Heart right ventricle (tissue), 16 donors: ENCODE data around the gene PADI1. TPM values are rescaled to one million over a fixed set of nuclear protein-coding genes. Genes with fewer than 3 reads are reported as not detected.

Experiments
- ATAC-seq, 8 donors: fragments of 200-7000 bp; cut with Tn5 transposase; one replicate each; pipeline ENCODE4 v1.9.1; 2020; ENCODE audit warnings: mild to moderate bottlenecking in 8 of 8, moderate library complexity in 8 of 8, moderate number of reproducible peaks in 1 of 8
- DNase-seq, 2 donors: peaks; one replicate each; pipeline ENCODE4 v3.0.0-alpha.2; 2020
- H3K27ac ChIP-seq, 10 donors: fragments of 200-600 bp; sonication (generic) in 2 of 10; one replicate each; pipeline versions ENCODE4 v1.5.0 to v1.8.0; 2020 to 2022; ENCODE audit warnings: mild to moderate bottlenecking in 3 of 10
- H3K27me3 ChIP-seq, 7 donors: fragments of 200-600 bp; one replicate each; pipeline ENCODE4 v1.8.0; 2021 to 2022; ENCODE audit warnings: mild to moderate bottlenecking in 2 of 7
- H3K36me3 ChIP-seq, 9 donors: fragments of 200-600 bp; sonication (generic) in 1 of 9; one replicate each; pipeline versions ENCODE4 v1.5.0 to v1.8.0; 2020 to 2022; ENCODE audit warnings: mild to moderate bottlenecking in 2 of 9
- H3K4me1 ChIP-seq, 9 donors: fragments of 200-600 bp; sonication (generic) in 1 of 9; one replicate each; pipeline versions ENCODE4 v1.5.0 to v1.8.0; 2020 to 2022; ENCODE audit warnings: mild to moderate bottlenecking in 4 of 9
- H3K4me3 ChIP-seq, 10 donors: fragments of 200-600 bp; sonication (generic) in 2 of 10; one replicate each; pipeline versions ENCODE4 v1.5.0 to v1.8.0; 2020 to 2022; ENCODE audit warnings: mild to moderate bottlenecking in 7 of 10, moderate library complexity in 2 of 10
- H3K9me3 ChIP-seq, 11 donors: fragments of 200-600 bp in 10 of 11; sonication (generic) in 2 of 11; one replicate each; pipeline versions ENCODE4 v1.5.0 to v1.8.0; 2013 to 2022; ENCODE audit warnings: mild to moderate bottlenecking in 2 of 11, control low read depth in 1 of 11, moderate library complexity in 1 of 11
- WGBS, 2 donors: extraction: QIAGEN DNeasy Blood & Tissue Kit; methylation state at CpG; one replicate each; pipeline ENCODE4 v1.1.7; 2013; ENCODE audit warnings: inconsistent platforms in 1 of 2; 5-methylcytosine and 5-hydroxymethylcytosine counted together
- intact Hi-C, 10 donors: fragments of 100-400 bp; cut with DNase I; formaldehyde crosslinking; loops; one replicate each; pipeline versions ENCODE4 v1.11.1 to v1.14.2; 2022
- polyA plus RNA-seq, 2 donors: library from polyadenylated mRNA; stranded (reverse); fragments of 200-250 nt; gene quantifications; one replicate each; pipeline ENCODE4 v1.2.3, GENCODE V29; 2013
- total RNA-seq, 10 donors: library from RNA; stranded (reverse); fragmentation: NEBNext Ultra II Directional in 3 of 10; extraction: Animal tissue kit (Norgen Biotek cat#: 25700) in 3 of 10; gene quantifications; one replicate each; pipeline versions ENCODE4 v1.2.1 to v1.2.4, GENCODE V29; 2021 to 2023
- TF ChIP-seq, protein P1 (sequence below), 9 donors: fragments of 200-600 bp; sonication (generic) in 2 of 9; IDR thresholded peaks; one replicate each; pipeline versions ENCODE4 v1.5.0 to v1.8.0; 2021 to 2022; ENCODE audit warnings: antibody characterized with exemption in 9 of 9, mild to moderate bottlenecking in 5 of 9, moderate library complexity in 1 of 9
- donor health status: Arrhythmogenic right ventricular cardiomyopathy.
- donor health status: ischemic (EF 13 %, LVEDD 7.1; RV severe dilation, severe dysfunction).
- donor health status: healthy with polysubstance abuse.
- donor health status: DM: no; HTN: yes; CAD: no.
- donor health status: DM: no; HTN: no; CAD: no.
- donor health status: ischemic (EF 25% LVEDD 6.9; RV normal size, moderate dysfunction).
- donor health status: ischemic (EF 25% LVEDD 5.7; RV mildly dilated, moderate dysfunction).
- donor health status: healthy.
- donor health status: DM: yes; HTN: yes; CAD: no.
- donor health status: Ischemic cardiomyopathy.
- donor health status: ischemic (EF 35%, LVEDD 5.7; RV mildly dilated, moderate dysfunction).
- donor health status: nonischemic (EF 11% LVEDD 7.7; RV severe dilation, severe dysfunction).
- donor health status: DM: yes; HTN: yes; CAD: no.
- donor health status: PGD.
- donor health status: ischemic (EF 29% LVEDD 5.4; RV normal size, mild dysfunction).
- donor health status: nonischemic (EF 23%, LVEDD 6.1; RV moderate dilation, normal function).

PADI1 gene
- total and polyA plus RNA-seq, 12 donors: 0.01 TPM; not detected in 11

DNA sequence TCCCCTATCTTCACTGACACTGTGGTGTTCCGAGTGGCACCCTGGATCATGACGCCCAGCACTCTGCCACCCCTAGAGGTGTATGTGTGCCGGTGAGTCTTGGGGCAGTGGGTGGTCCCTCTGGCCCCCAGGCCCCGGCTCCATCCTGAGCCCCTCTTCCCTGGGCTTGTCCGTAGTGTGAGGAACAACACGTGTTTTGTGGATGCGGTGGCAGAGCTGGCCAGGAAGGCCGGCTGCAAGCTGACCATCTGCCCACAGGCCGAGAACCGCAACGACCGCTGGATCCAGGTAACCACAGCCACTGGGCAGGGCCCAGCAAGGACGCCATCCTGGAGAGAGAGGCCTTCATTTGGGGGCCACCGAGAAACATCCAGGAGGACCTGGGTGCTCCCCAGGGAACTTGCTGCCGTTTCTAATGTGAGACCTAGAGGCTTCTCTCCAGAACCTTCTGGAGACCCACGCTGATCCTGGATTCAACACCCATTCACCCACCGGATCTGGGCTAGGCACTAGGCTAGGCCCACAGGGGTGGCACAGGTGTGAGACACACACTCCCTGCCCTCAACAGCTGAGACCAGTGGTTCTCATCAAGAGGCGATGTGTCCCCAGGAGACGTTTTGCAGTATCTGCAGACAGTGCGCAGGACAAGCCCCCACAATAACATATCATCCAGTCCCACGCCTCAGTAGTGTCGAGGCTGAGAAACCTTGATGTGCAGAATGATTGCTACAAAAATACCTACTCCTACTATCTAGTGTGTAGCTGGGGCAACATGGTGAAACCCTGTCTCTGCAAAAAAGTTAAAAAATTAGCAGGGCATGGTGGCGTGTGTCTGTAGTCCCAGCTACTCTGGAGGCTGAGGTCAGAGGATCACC, 66.2 kb downstream of the PADI1 start:
- no peak overlapping the region for H3K4me3 ChIP-seq
- no peaks in the 10 kb centered on the region for H3K36me3 ChIP-seq
- no peak for DNase-seq
- H3K27me3 ChIP-seq: peaks cover under 1 to 27% (median 13%) of the 10 kb centered on the region in 7 donors
- no peaks in the 10 kb centered on the region for H3K9me3 ChIP-seq
- no peak overlapping the region for H3K27ac ChIP-seq
- no peaks in the 10 kb centered on the region for H3K4me1 ChIP-seq
- TF ChIP-seq, protein P1, sequence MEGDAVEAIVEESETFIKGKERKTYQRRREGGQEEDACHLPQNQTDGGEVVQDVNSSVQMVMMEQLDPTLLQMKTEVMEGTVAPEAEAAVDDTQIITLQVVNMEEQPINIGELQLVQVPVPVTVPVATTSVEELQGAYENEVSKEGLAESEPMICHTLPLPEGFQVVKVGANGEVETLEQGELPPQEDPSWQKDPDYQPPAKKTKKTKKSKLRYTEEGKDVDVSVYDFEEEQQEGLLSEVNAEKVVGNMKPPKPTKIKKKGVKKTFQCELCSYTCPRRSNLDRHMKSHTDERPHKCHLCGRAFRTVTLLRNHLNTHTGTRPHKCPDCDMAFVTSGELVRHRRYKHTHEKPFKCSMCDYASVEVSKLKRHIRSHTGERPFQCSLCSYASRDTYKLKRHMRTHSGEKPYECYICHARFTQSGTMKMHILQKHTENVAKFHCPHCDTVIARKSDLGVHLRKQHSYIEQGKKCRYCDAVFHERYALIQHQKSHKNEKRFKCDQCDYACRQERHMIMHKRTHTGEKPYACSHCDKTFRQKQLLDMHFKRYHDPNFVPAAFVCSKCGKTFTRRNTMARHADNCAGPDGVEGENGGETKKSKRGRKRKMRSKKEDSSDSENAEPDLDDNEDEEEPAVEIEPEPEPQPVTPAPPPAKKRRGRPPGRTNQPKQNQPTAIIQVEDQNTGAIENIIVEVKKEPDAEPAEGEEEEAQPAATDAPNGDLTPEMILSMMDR (IDR thresholded peaks at IDR 0.05): no peak
- WGBS, 2 donors: 82 to 86% methylated on average over 23 of the region's 23 CpGs
- intact Hi-C loops: no loop called here
- no peak for ATAC-seq

DNA sequence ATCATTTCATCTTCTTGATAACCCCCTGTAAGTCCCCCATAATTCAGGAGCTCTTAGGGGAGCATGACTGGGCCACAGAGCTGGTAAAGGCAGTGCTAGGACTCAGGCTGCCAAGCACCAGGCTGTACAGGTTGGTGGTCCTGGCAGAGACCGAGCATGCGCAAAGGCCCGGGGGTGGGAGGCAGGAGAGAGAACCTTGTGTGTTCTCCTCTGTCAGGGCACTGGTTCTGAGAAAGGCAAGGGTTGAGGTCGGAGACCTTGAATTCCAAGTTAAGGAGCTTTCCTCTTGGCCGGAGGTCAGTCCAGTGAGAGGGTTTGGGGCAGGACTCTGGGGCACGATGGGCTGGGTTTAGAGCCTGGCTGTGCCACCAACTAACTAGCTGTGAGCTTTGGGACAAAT, 67.1 kb downstream of the PADI1 start:
- H3K27ac ChIP-seq: no peak overlapping the region
- TF ChIP-seq, protein P1 (IDR thresholded peaks at IDR 0.05): no peak
- DNase-seq (no peak), ATAC-seq (no peak)
- H3K9me3 ChIP-seq: no peaks in the 10 kb centered on the region
- intact Hi-C loops: no loop called here
- H3K36me3 ChIP-seq: no peaks in the 10 kb centered on the region
- peaks cover 0 to 8% (median 0%) of the 10 kb centered on the region in 9 donors for H3K4me1 ChIP-seq
- no peak overlapping the region for H3K4me3 ChIP-seq
- H3K27me3 ChIP-seq: peaks cover 8 to 33% (median 22%) of the 10 kb centered on the region in 7 donors
- WGBS, 2 donors: 82 to 86% methylated on average over 6 of the region's 6 CpGs

DNA sequence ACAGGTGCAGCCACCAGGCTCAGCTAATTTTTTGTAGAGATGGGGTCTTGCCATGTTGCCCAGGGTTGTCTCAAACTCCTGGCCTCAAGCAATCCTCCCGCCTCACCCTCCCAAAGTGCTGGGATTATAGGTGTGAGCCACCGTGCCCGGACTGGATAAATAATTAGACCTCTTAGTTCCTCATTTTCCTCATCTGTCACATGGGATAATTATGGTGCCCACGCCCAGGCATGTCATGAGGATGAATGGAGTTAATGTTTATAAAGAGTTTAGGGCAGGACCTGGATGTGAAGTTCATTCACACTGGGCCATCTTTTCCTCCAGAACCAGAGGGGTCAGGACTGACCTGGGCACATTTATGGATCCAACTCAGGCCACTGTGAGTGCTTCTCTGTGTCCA, 67.7 kb downstream of the PADI1 start:
- no peak for ATAC-seq
- Histone ChIP-seq H3K4me1 (peaks cover 0 to 8% (median 0%) of the 10 kb centered on the region in 9 donors), H3K36me3 (no peaks in the 10 kb centered on the region), H3K27me3 (peaks cover 8 to 37% (median 28%) of the 10 kb centered on the region in 7 donors), H3K9me3 (no peaks in the 10 kb centered on the region), H3K27ac (no peak overlapping the region), H3K4me3 (no peak overlapping the region)
- 75% methylated on average over 4 of the region's 4 CpGs for WGBS, 2 donors
- TF ChIP-seq, protein P1 (IDR thresholded peaks at IDR 0.05): no peak
- DNase-seq: no peak
- intact Hi-C loops: no loop called here

DNA sequence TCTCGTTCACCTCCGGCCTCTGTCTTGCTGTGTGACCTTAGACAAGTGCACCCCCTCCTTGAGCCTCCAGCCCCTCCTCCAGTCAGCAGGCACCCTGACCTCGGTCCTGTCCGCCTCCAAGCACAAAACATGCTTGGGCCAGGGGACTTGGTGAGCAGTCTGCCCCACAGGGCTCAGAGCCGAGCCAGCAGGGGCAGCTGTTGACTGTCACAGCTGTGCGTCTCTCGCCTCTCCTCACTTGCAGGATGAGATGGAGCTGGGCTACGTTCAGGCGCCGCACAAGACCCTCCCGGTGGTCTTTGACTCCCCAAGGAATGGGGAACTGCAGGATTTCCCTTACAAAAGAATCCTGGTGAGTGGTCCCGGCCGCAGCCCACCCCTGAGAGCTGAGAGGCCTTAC, 68.2 kb downstream of the PADI1 start:
- DNase-seq: no peak
- H3K36me3 ChIP-seq: no peaks in the 10 kb centered on the region
- peaks cover 0 to 8% (median 0%) of the 10 kb centered on the region in 9 donors for H3K4me1 ChIP-seq
- no peaks in the 10 kb centered on the region for H3K9me3 ChIP-seq
- intact Hi-C loops: no loop called here
- H3K27me3 ChIP-seq: peaks cover 8 to 40% (median 30%) of the 10 kb centered on the region in 7 donors
- 53 to 59% methylated on average over 13 of the region's 13 CpGs for whole genome bisulfite sequencing, 2 donors
- no peak for ATAC-seq
- H3K27ac ChIP-seq: no peak overlapping the region
- TF ChIP-seq, protein P1 (IDR thresholded peaks at IDR 0.05): no peak
- no peak overlapping the region for H3K4me3 ChIP-seq
